H1 (cell line): ENCODE measurements around the gene ACKR3. TPM values are rescaled to one million over a fixed set of nuclear protein-coding genes. Genes with fewer than 3 reads are reported as not detected.

ENCODE experiments used
- CTCF ChIA-PET: fragments of 300-600 bp; sonication (Branson Sonifier 250); formaldehyde crosslinking; loops from one replicate; lab custom pipeline; 2021; ENCODE audit not compliant: partially characterized antibody; lab: Charles Lee
- POLR2A ChIA-PET: fragments of 300-600 bp; sonication (Branson Sonifier 250); formaldehyde crosslinking; loops from one replicate; lab custom pipeline; 2021; ENCODE audit warnings: inconsistent platforms; ENCODE audit not compliant: partially characterized antibody; lab: Charles Lee
- DNase-seq, 2 experiments: peaks; one replicate each; pipeline versions ENCODE4 v3.0.0 to v3.0.0-alpha.2; 2010 to 2022; ENCODE audit warnings: low spot score in 2 of 2, low read depth in 1 of 2, mixed read lengths in 1 of 2
- FAIRE-seq: peaks from 2 replicates; lab custom pipeline; 2011; peaks lifted over from hg19 to GRCh38; lab: Jason Lieb, UNC
- H2AFZ ChIP-seq: 2 replicates; pipeline ENCODE4 v1.8.1; 2012; ENCODE audit warnings: low read length, inconsistent platforms
- H2AK5ac ChIP-seq: 2 replicates; pipeline ENCODE4 v1.6.1; 2013; ENCODE audit warnings: low read depth, low read length
- H2BK120ac ChIP-seq: replicated peaks from 2 replicates; pipeline ENCODE3; 2013; ENCODE audit warnings: low read depth, low read length, inconsistent platforms
- H2BK12ac ChIP-seq: 2 replicates; pipeline ENCODE4 v1.6.1; 2013; ENCODE audit warnings: low read depth, low read length
- H2BK15ac ChIP-seq: 2 replicates; pipeline ENCODE4 v1.6.1; 2013; ENCODE audit warnings: low read length
- H2BK20ac ChIP-seq: 2 replicates; pipeline ENCODE4 v1.6.1; 2013; ENCODE audit warnings: low read length
- H2BK5ac ChIP-seq: 2 replicates; pipeline ENCODE4 v1.6.1; 2013; ENCODE audit warnings: low read depth, low read length
- H3K14ac ChIP-seq: 2 replicates; pipeline ENCODE4 v1.6.1; 2013; ENCODE audit warnings: inconsistent platforms; ENCODE audit not compliant: insufficient read length
- H3K18ac ChIP-seq: 2 replicates; pipeline ENCODE4 v1.6.1; 2013; ENCODE audit warnings: low read length; ENCODE audit errors: extremely low read depth
- H3K23ac ChIP-seq: 2 replicates; pipeline ENCODE4 v1.6.1; 2013; ENCODE audit warnings: inconsistent platforms; ENCODE audit not compliant: insufficient read length
- H3K23me2 ChIP-seq: 2 replicates; pipeline ENCODE4 v1.6.1; 2013; ENCODE audit warnings: low read depth, low read length
- H3K27ac ChIP-seq: 2 replicates; pipeline ENCODE4 v1.6.1; 2011; ENCODE audit warnings: low read depth, low read length, inconsistent platforms
- H3K27me3 ChIP-seq, 4 experiments: replicated peaks in 1 of 4; 1 replicate in 1 of 4; 2 replicates in 3 of 4; pipeline versions ENCODE4 v1.6.1 to v1.8.1; 2011 to 2013; ENCODE audit warnings: low read length in 3 of 4, mild to moderate bottlenecking in 3 of 4, inconsistent platforms in 2 of 4, mixed read lengths in 2 of 4, moderate library complexity in 1 of 4; ENCODE audit not compliant: control insufficient read depth in 3 of 4, insufficient read depth in 3 of 4; ENCODE audit errors: extremely low read depth in 1 of 4
- H3K36me3 ChIP-seq, 4 experiments: 2 replicates each; pipeline versions ENCODE4 v1.6.1 to v1.8.1; 2011 to 2013; ENCODE audit warnings: mild to moderate bottlenecking in 4 of 4, low read length in 3 of 4, moderate library complexity in 2 of 4, control low read depth in 1 of 4, inconsistent platforms in 1 of 4; ENCODE audit not compliant: insufficient read depth in 4 of 4, control insufficient read depth in 2 of 4
- H3K4ac ChIP-seq: replicated peaks from 2 replicates; pipeline ENCODE3; 2013; ENCODE audit warnings: low read length, low read depth, mixed read lengths, inconsistent platforms; ENCODE audit not compliant: insufficient read length
- H3K4me1 ChIP-seq, 4 experiments: replicated peaks in 1 of 4; 1 replicate in 1 of 4; 2 replicates in 3 of 4; pipeline versions ENCODE4 v1.6.1 to v1.8.1; 2011 to 2013; ENCODE audit warnings: low read length in 3 of 4, inconsistent platforms in 2 of 4, mixed read lengths in 1 of 4; ENCODE audit not compliant: insufficient read depth in 4 of 4, control insufficient read depth in 3 of 4
- H3K4me2 ChIP-seq, 2 experiments: 2 replicates each; pipeline versions ENCODE4 v1.6.1 to v1.8.1; 2011 to 2013; ENCODE audit warnings: low read depth in 2 of 2, low read length in 2 of 2, control low read depth in 1 of 2, inconsistent platforms in 1 of 2, mild to moderate bottlenecking in 1 of 2; ENCODE audit not compliant: insufficient read depth in 1 of 2
- H3K4me3 ChIP-seq, 4 experiments: fragments of 200-600, 300-600 bp in 1 of 4; sonication (generic), shearing (Covaris generic), sonication (Bioruptor Twin) in 1 of 4; 2 replicates each; pipeline versions ENCODE4 v1.5.1 to v1.8.1; 2011 to 2016; ENCODE audit warnings: low read length in 4 of 4, low read depth in 3 of 4, control low read depth in 2 of 4, inconsistent platforms in 2 of 4, mild to moderate bottlenecking in 2 of 4, mixed read lengths in 1 of 4, moderate library complexity in 1 of 4; ENCODE audit not compliant: insufficient read depth in 2 of 4; ENCODE audit errors: extremely low read depth in 1 of 4
- H3K56ac ChIP-seq: replicated peaks from 2 replicates; pipeline ENCODE3; 2013; ENCODE audit warnings: low read depth, mild to moderate bottlenecking, mixed read lengths, low read length, inconsistent platforms; ENCODE audit not compliant: insufficient read length
- H3K79me1 ChIP-seq: 2 replicates; pipeline ENCODE4 v1.6.1; 2013; ENCODE audit warnings: low read depth, low read length, control low read depth
- H3K79me2 ChIP-seq, 2 experiments: 2 replicates each; pipeline versions ENCODE4 v1.6.1 to v1.8.1; 2012 to 2013; ENCODE audit warnings: low read length in 2 of 2, mild to moderate bottlenecking in 2 of 2, inconsistent platforms in 1 of 2; ENCODE audit not compliant: insufficient read depth in 2 of 2, control insufficient read depth in 1 of 2
- H3K9ac ChIP-seq, 4 experiments: replicated peaks in 1 of 4; 1 replicate in 1 of 4; 2 replicates in 3 of 4; pipeline versions ENCODE4 v1.6.1 to v1.8.1; 2011 to 2013; ENCODE audit warnings: low read depth in 3 of 4, low read length in 3 of 4, control low read depth in 2 of 4, mild to moderate bottlenecking in 2 of 4, moderate library complexity in 2 of 4, inconsistent platforms in 1 of 4; ENCODE audit errors: extremely low read depth in 1 of 4
- H3K9me3 ChIP-seq, 2 experiments: 2 replicates each; pipeline versions ENCODE4 v1.6.1 to v1.8.1; 2012 to 2013; ENCODE audit warnings: mild to moderate bottlenecking in 2 of 2, moderate library complexity in 2 of 2, control low read depth in 1 of 2, inconsistent platforms in 1 of 2, low read depth in 1 of 2, low read length in 1 of 2, mixed read lengths in 1 of 2; ENCODE audit not compliant: insufficient read depth in 2 of 2
- H4K20me1 ChIP-seq, 2 experiments: replicated peaks in 1 of 2; 2 replicates each; pipeline versions ENCODE3 to v1.8.1; 2011 to 2013; ENCODE audit warnings: inconsistent platforms in 2 of 2, low read length in 2 of 2, mild to moderate bottlenecking in 1 of 2; ENCODE audit not compliant: insufficient read depth in 2 of 2, control insufficient read depth in 1 of 2
- H4K5ac ChIP-seq: 2 replicates; pipeline ENCODE4 v1.6.1; 2013; ENCODE audit warnings: low read length, low read depth, mixed read lengths, inconsistent platforms; ENCODE audit not compliant: insufficient read length
- H4K8ac ChIP-seq: 2 replicates; pipeline ENCODE4 v1.8.0; 2013; ENCODE audit warnings: mild to moderate bottlenecking, moderate library complexity, low read length, inconsistent platforms; ENCODE audit not compliant: insufficient read depth; ENCODE audit errors: extremely low read depth
- H4K91ac ChIP-seq: replicated peaks from 2 replicates; pipeline ENCODE3; 2013; ENCODE audit warnings: low read length, mixed read lengths, inconsistent platforms; ENCODE audit not compliant: insufficient read length
- NRF1 ChIP-seq: IDR thresholded peaks from 2 replicates; pipeline ENCODE4 v1.6.1; 2011; ENCODE audit warnings: mild to moderate bottlenecking, low read depth, low read length, improper control_type of control experiment
- PHF8 ChIP-seq: fragments of 200-600 bp; sonication (generic); conservative IDR thresholded peaks from 2 replicates; pipeline ENCODE4 v1.7.1; 2012; ENCODE audit warnings: low read depth, mild to moderate bottlenecking, inconsistent platforms, low read length, moderate library complexity
- RAD21 ChIP-seq, 2 experiments: IDR thresholded peaks in 1 of 2; conservative IDR thresholded peaks in 1 of 2; 2 replicates each; pipeline ENCODE4 v1.6.1; 2011; ENCODE audit warnings: low read depth in 2 of 2, low read length in 2 of 2, improper control_type of control experiment in 1 of 2, inconsistent platforms in 1 of 2, mild to moderate bottlenecking in 1 of 2, moderate library complexity in 1 of 2
- TCF12 ChIP-seq: IDR thresholded peaks from 2 replicates; pipeline ENCODE4 v1.6.1; 2011; ENCODE audit warnings: low read depth, mild to moderate bottlenecking, low read length
- WGBS, 2 experiments: shearing (Covaris generic) in 1 of 2; methylation state at CpG; one replicate each; pipeline versions ENCODE4 v1.1.6 to v1.1.7; 2013 to 2015; ENCODE audit warnings: low lambda C conversion rate in 2 of 2, mixed read lengths in 2 of 2, inconsistent platforms in 1 of 2, low coverage in 1 of 2, missing lambda C conversion rate in 1 of 2; ENCODE audit not compliant: insufficient replicate concordance in 2 of 2, insufficient coverage in 1 of 2, insufficient read length in 1 of 2; ENCODE audit errors: extremely low coverage in 1 of 2, missing lambda C conversion rate in 1 of 2; 5-methylcytosine and 5-hydroxymethylcytosine counted together
- polyA plus RNA-seq, 7 experiments: library from polyadenylated mRNA; depleted of rRNA in 3 of 7; stranded (reverse) in 5 of 7; unstranded in 2 of 7; fragments of >200 nt in 5 of 7; fragments of 200-250 nt in 2 of 7; gene quantifications; 1 replicate in 5 of 7; 2 replicates in 1 of 7; 4 replicates in 1 of 7; pipeline versions ENCODE4 v1.2.1 to v1.2.3, GENCODE V29; 2011 to 2013; ENCODE audit warnings: missing spikeins in 2 of 7, mixed read lengths in 2 of 7
- total RNA-seq: library from RNA; stranded (reverse); fragmentation: NEBNext Ultra II Directional; extraction: Animal tissue kit (Norgen Biotek cat#: 25700); gene quantifications from 2 replicates; pipeline ENCODE4 v1.2.1, GENCODE V29; 2021
- TF ChIP-seq, protein P1 (sequence below): IDR thresholded peaks from 2 replicates; pipeline ENCODE4 v1.6.1; 2012; ENCODE audit warnings: inconsistent platforms

Gene ACKR3
- total and polyA plus RNA-seq, 2 of the 8 experiments (the other 6 are each of a cell fraction or from before 2014, with no cell fraction given), result 1.4 to 24.4 TPM

DNA sequence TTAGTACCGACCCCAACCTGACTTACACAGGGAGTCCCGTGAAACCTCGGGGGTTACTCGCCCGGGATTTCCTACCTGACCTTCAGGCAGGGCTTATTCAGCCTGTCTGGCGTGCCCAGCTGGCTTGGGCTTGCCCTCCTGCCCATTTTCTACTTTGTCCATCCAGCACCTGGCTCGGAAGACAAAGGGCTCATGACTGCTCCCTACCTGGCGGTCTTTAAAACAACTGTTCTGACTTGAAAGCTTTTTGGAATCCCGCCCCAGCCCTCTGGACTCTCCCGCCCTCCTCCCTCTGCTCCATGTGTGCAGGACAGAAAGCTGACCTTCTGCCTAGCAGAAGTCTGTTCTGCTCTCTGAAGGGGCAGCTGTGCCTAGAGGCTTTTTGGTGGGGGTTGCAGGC, 43.1 kb downstream of the ACKR3 start:
- H3K18ac ChIP-seq, result no peak overlapping the region
- POLR2A ChIA-PET, result no interaction called here
- H3K4me2 ChIP-seq, result no peak overlapping the region
- WGBS, 2 experiments, result 60% methylated on average over 1 of the region's 10 CpGs; no CpG with 5 or more reads in 1 of the 2 experiments
- TF ChIP-seq NRF1, result no peak
- TF ChIP-seq, protein P1, sequence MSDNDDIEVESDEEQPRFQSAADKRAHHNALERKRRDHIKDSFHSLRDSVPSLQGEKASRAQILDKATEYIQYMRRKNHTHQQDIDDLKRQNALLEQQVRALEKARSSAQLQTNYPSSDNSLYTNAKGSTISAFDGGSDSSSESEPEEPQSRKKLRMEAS, result 0 out of 2 replicates have a peak, but pooled peaks have one; percentile 30
- TF ChIP-seq RAD21 (IDR thresholded peaks at IDR 0.05 in 1 of 2, conservative IDR thresholded peaks at IDR 0.05 in 1 of 2; ENCODE audit: low read depth in 2 of 2, low read length in 2 of 2), result peak in 1 of 2 experiments; percentile 22; a peak in 1 of 4 replicates
- TF ChIP-seq PHF8, result no peak
- 0 out of 2 replicates have a peak, but pooled peaks have one; percentile 18 for TF ChIP-seq TCF12
- H3K14ac ChIP-seq, result no peak overlapping the region
- no peak for FAIRE-seq
- H2AK5ac ChIP-seq, result no peak overlapping the region
- no peak overlapping the region for H2AFZ ChIP-seq
- no peak overlapping the region for H2BK15ac ChIP-seq
- H3K79me1 ChIP-seq, result no peaks in the 10 kb centered on the region
- no peak overlapping the region for H3K9ac ChIP-seq
- no peak overlapping the region for H3K27ac ChIP-seq
- no peaks in the 10 kb centered on the region for H3K23me2 ChIP-seq
- no peak for DNase-seq
- H2BK5ac ChIP-seq, result no peak overlapping the region
- no peak overlapping the region for H3K4ac ChIP-seq
- no peak overlapping the region for H2BK120ac ChIP-seq
- no peaks in the 10 kb centered on the region for H4K20me1 ChIP-seq
- H3K23ac ChIP-seq, result no peak overlapping the region
- H3K56ac ChIP-seq, result no peak overlapping the region
- H2BK20ac ChIP-seq, result no peak overlapping the region
- H3K79me2 ChIP-seq, result no peaks in the 10 kb centered on the region
- H4K91ac ChIP-seq, result no peak overlapping the region
- H3K4me1 ChIP-seq, result peaks cover 0 to 3% (median 0%) of the 10 kb centered on the region in 4 experiments; a peak in 1 of 7 replicates
- H3K4me3 ChIP-seq, result no peak overlapping the region
- peaks cover 0 to 3% (median 0%) of the 10 kb centered on the region in 4 experiments; a peak in 1 of 7 replicates for H3K27me3 ChIP-seq
- no peak overlapping the region for H2BK12ac ChIP-seq
- H3K9me3 ChIP-seq, result no peaks in the 10 kb centered on the region
- no peak overlapping the region for H4K8ac ChIP-seq
- CTCF ChIA-PET, result interaction anchor here (0.6 to 6.0 kb wide), 12 partner anchors 9 to 447 kb away, joined by 3 to 35 read pairs (median 3); no protein-coding TSS in a partner anchor
- H4K5ac ChIP-seq, result no peak overlapping the region
- H3K36me3 ChIP-seq, result no peaks in the 10 kb centered on the region
